ENCODE data around the gene RGS6. TPM values are rescaled to one million over a fixed set of nuclear protein-coding genes. Genes with fewer than 3 reads are reported as not detected.

The RGS6 gene
- total RNA-seq, 1 experiment from 2014 or later = not detected

GRCh38 chr14:72389200-72389599 is 457.0 kb downstream of the RGS6 start:
- no peaks in the 10 kb centered on the region for H3K4me1 Mint-ChIP-seq (ENCODE audit: insufficient read depth, unreplicated experiment)
- H3K9me3 Mint-ChIP-seq (ENCODE audit: unreplicated experiment) = peaks cover 8% of the 10 kb centered on the region
- no TSS peak for BruUV-seq (replicated peaks)
- no peak for DNase-seq (ENCODE audit: unreplicated experiment)
- ChIA-PET POLR2A (no interaction called here), CTCF (no interaction called here)
- no peak for TF ChIP-seq CTCF (IDR thresholded peaks at IDR 0.05; ENCODE audit: unreplicated experiment)
- H3K36me3 Mint-ChIP-seq (ENCODE audit: insufficient read depth, unreplicated experiment) = no peaks in the 10 kb centered on the region
- H3K4me3 Mint-ChIP-seq (ENCODE audit: unreplicated experiment) = no peak overlapping the region
- no peak overlapping the region for H3K27ac Mint-ChIP-seq (ENCODE audit: low read depth, unreplicated experiment)
- H3K27me3 Mint-ChIP-seq (ENCODE audit: insufficient read depth, unreplicated experiment) = peaks cover 68% of the 10 kb centered on the region
- intact Hi-C loops (cut with micrococcal nuclease) = no loop called here

- no peak for TF ChIP-seq CTCF (IDR thresholded peaks at IDR 0.05; ENCODE audit: unreplicated experiment)
- BruUV-seq (replicated peaks) = no TSS peak
- H3K36me3 Mint-ChIP-seq (ENCODE audit: insufficient read depth, unreplicated experiment) = no peaks in the 10 kb centered on the region
- no peak overlapping the region for H3K27ac Mint-ChIP-seq (ENCODE audit: low read depth, unreplicated experiment)
- H3K9me3 Mint-ChIP-seq (ENCODE audit: unreplicated experiment) = no peaks in the 10 kb centered on the region
- no peak overlapping the region for H3K4me3 Mint-ChIP-seq (ENCODE audit: unreplicated experiment)
- CTCF ChIA-PET = interaction anchor here (1.6 kb wide), 1 partner anchor 20 kb away, joined by 3 read pairs; no protein-coding TSS in a partner anchor
- POLR2A ChIA-PET = interaction anchor here (0.7 kb wide), 1 partner anchor 1235 kb away, joined by 3 read pairs; no protein-coding TSS in a partner anchor
- no peak for DNase-seq (ENCODE audit: unreplicated experiment)
- intact Hi-C loops (cut with micrococcal nuclease) = no loop called here
- no peaks in the 10 kb centered on the region for H3K4me1 Mint-ChIP-seq (ENCODE audit: insufficient read depth, unreplicated experiment)
- H3K27me3 Mint-ChIP-seq (ENCODE audit: insufficient read depth, unreplicated experiment) = peaks cover 81% of the 10 kb centered on the region
These were observed 468.9 kb downstream of the RGS6 start for GRCh38 chr14:72401101-72401625.

- Mint-ChIP-seq H3K27me3 (ENCODE audit: insufficient read depth, unreplicated experiment) (peaks cover 87% of the 10 kb centered on the region), H3K4me1 (ENCODE audit: insufficient read depth, unreplicated experiment) (no peaks in the 10 kb centered on the region), H3K4me3 (ENCODE audit: unreplicated experiment) (no peak overlapping the region), H3K36me3 (ENCODE audit: insufficient read depth, unreplicated experiment) (no peaks in the 10 kb centered on the region), H3K9me3 (ENCODE audit: unreplicated experiment) (no peaks in the 10 kb centered on the region), H3K27ac (ENCODE audit: low read depth, unreplicated experiment) (no peak overlapping the region)
- CTCF ChIA-PET = interaction anchor here (1.6 kb wide), 1 partner anchor 19 kb away, joined by 3 read pairs; no protein-coding TSS in a partner anchor
- no peak for TF ChIP-seq CTCF (IDR thresholded peaks at IDR 0.05; ENCODE audit: unreplicated experiment)
- intact Hi-C loops (cut with micrococcal nuclease) = no loop called here
- DNase-seq (ENCODE audit: unreplicated experiment) = no peak
- POLR2A ChIA-PET = interaction anchor here (0.7 kb wide), 1 partner anchor 1235 kb away, joined by 3 read pairs; no protein-coding TSS in a partner anchor
- no TSS peak for BruUV-seq (replicated peaks)
These were observed 469.6 kb downstream of the RGS6 start for GRCh38 chr14:72401632-72402376.

- TF ChIP-seq CTCF (IDR thresholded peaks at IDR 0.05; ENCODE audit: unreplicated experiment) = no peak
- Mint-ChIP-seq H3K4me3 (ENCODE audit: unreplicated experiment) (no peak overlapping the region), H3K9me3 (ENCODE audit: unreplicated experiment) (no peaks in the 10 kb centered on the region), H3K27me3 (ENCODE audit: insufficient read depth, unreplicated experiment) (peaks cover 93% of the 10 kb centered on the region), H3K4me1 (ENCODE audit: insufficient read depth, unreplicated experiment) (no peaks in the 10 kb centered on the region), H3K27ac (ENCODE audit: low read depth, unreplicated experiment) (no peak overlapping the region), H3K36me3 (ENCODE audit: insufficient read depth, unreplicated experiment) (no peaks in the 10 kb centered on the region)
- BruUV-seq (replicated peaks) = no TSS peak
- ChIA-PET POLR2A (no interaction called here), CTCF (interaction anchor here (1.6 kb wide), 1 partner anchor 19 kb away, joined by 3 read pairs; no protein-coding TSS in a partner anchor)
- intact Hi-C loops (cut with micrococcal nuclease) = no loop called here
- no peak for DNase-seq (ENCODE audit: unreplicated experiment)
These were observed 470.1 kb downstream of the RGS6 start for GRCh38 chr14:72402377-72402772.

Measured in MCF 10A (cell line).